RCC 7860 (cell line): ENCODE data around the gene OR10J5.

Experiments
- DNase-seq: peaks from one replicate; pipeline ENCODE4 v3.0.0-alpha.2; 2015; ENCODE audit warnings: low spot score
- FAIRE-seq: peaks from 2 replicates; lab custom pipeline; 2012; peaks lifted over from hg19 to GRCh38; lab: Jason Lieb, UNC

The OR10J5 gene

DNA sequence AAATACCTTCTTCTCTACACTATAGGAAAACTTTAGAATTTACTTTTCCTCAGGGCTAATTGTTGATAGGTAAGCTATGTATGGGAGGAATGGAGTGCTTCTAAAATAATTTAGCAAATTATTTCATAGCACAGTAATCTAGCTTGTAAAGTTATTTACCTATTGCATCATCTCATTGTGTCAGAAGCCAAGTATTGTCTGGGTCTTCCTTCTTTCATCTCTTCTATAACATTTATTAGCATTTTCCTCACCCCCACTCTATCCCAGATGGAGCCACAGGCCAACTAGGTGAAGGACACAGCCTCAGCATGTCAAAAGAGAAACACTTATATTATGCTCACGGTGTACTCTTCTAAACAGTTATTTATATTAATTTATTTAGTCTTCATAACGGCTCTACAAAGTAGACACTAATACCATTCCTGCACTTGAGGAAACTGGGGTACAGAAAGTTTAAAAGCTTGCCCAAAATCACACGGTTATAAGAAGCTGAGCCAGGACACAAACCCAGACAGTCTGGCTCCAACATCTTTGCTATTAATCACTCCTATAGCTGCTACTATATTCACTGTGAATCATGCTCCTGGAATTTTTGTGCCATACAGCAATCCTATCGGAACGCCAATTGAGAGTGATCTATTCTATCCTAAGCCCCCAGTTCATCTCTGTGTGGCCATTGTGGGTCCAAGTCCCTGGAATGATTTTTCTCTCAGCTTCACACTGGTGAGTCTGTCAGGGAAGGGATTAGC lies 43.1 kb downstream of the OR10J5 start:
- DNase-seq = peak; percentile 91
- FAIRE-seq = peak; percentile 53
